NCI-H1105 treated with DMSO at 0.1 percent for 48 hours (cell line): ENCODE data around the gene DENND6B.
A peak's percentile ranks its signal among the peaks of the same experiment; 100 is the strongest.
"Not testable (repeated sequence)": the region's sequence is repeated elsewhere in the genome, so short reads cannot be mapped to it uniquely, and the experiment has no call there.

Experiments
- DNase-seq: peaks from one replicate; lab custom pipeline; 2025; lab: John Stamatoyannopoulos, UW

The DENND6B gene, protein sequence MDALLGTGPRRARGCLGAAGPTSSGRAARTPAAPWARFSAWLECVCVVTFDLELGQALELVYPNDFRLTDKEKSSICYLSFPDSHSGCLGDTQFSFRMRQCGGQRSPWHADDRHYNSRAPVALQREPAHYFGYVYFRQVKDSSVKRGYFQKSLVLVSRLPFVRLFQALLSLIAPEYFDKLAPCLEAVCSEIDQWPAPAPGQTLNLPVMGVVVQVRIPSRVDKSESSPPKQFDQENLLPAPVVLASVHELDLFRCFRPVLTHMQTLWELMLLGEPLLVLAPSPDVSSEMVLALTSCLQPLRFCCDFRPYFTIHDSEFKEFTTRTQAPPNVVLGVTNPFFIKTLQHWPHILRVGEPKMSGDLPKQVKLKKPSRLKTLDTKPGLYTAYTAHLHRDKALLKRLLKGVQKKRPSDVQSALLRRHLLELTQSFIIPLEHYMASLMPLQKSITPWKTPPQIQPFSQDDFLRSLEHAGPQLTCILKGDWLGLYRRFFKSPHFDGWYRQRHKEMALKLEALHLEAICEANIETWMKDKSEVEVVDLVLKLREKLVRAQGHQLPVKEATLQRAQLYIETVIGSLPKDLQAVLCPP

DNA sequence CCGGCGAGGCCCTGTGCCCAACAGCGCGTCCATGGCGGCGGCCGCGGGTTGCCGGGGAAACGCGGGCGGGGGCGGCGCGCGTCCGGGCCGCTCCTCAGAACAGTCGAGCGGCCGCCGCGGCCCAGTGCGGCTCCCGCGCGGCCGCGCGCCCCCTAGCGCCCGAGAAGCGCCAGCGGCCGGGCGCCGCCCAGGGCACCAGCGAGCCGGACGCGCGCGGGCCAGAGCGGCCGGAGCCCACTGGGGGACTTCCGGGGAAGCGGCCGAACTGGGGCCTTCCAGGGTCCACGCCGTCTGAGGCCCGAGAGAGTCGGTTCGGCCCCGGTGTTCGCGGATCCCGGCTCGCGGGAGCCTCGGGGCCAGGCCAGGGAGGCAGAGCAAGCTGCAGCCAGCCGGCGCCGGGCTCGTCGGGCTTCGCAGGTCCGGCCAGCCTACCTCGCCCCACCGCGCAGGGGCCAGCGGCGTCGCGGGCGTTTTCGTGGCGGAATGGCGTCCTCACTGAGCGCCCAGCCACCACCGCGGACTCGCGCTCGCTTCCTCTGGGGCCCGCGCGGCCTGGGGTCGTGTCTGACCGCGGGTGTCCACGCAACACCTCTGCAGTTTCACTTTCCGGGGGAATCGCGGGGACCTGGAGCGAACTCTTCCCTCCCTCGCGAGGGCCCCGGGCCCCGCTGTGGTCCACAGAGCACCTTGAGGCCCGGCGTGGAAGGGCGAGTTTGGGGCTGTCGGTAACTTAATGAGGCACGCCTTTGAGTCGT, at the start of gene DENND6B:
Gene DENND6B, minus strand, starts transcription at position 57 of the 755 bp plus-strand sequence. Its CDS starts 24 bp downstream, at position 33.
- DNase-seq = peak; percentile 71

DNA sequence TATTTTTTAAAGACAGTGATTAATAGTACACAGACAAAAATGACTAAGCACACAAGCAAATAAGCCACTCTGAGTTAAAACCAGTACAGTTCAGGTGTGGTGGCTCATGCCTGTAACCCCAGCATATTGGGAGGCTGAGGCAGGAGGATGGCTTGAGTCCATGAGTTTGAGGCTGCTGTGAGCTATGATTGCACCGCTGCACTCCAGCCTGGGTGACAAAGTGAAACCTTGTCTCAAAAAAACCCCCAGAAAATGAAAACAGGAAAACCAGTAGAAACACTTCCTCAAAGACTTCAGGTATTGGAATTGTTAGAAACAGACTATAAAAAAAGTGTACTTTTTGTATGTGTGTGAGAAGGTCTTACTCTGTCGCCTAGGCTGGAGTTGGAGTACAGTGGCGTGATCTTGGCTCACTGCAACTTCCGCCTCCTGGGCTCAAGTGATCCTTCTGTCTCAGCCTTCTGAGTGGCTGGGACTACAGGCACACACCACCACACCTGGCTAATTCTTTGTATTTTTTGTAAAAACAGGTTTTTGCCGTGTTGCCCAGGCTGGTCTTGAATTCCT, 49.4 kb upstream of the DENND6B start:
- DNase-seq = no peak

DNA sequence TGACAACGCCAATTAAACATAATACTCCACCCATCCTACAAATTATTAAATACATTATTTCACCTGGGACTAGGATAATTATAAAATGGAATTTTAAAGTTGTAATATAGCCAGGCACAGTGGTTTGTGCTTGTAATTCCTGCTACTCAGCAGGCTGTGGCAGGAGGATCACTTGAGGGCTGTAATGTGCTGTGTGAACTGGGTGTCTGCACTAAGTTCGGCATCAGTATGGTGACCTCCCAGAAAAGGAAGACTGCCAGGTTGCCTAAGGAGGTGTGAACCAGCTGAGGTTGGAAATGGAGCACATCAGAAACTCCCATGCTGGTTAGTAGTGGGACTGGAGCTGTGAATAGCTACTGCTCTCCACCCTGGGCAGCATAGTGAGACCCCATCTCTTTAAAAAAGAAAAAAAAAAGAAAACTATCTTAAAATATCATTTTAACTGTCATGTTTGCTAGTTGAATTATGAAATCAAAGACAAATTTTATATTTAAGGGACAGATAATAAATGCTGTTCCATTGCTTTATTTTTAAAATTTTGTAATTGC, 44.4 kb upstream of the DENND6B start:
- no peak for DNase-seq

DNA sequence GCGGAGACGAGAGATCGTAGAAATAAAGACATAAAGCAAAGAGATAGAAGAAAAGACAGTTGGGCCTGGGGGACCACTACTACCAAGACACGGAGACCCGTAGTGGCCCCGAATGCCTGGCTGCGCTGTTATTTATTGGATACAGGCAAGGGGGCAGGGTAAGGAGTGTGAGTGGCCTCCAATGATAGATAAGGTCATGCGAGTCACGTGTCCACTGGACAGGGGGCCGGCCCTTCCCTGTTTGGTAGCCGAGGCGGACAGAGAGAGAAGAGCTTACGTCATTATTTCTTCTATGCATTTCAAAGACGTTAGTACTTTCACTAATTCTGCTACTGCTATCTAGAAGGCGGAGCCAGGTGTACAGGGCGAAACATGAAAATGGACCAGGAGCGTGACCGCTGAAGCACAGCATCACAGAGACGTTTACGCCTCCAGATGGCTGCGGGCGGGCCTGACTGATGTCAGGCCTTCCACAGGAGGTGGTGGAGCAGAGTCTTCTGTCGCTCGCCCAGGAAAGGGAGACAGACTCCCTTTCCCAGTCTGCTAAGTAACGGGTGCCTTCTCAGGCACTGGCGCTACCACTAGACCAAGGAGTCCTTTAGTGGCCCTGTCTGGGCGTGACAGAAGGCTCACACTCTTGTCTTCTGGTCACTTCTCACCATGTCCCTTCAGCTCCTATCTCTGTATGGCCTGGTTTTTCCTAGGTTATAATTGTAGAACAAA, 41.1 kb upstream of the DENND6B start:
- no peak for DNase-seq

DNA sequence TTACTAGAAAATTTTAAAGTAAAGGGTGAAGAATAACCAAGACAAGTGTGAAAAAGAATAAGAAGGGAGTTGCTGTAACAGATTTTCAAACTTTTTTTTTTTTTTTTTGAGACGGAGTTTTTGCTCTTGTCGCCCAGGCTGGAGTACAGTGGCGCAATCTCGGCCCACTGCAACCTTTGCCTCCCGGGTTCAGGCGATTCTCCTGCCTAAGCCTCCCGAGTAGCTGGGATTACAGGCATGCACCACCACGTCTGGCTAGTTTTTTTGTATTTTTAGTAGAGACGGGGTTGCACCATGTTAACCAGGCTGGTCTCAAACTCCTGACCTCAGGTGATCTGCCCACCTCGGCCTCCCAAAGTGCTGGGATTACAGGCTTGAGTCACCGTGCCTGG, 37.0 kb upstream of the DENND6B start:
- not testable (repeated sequence) for DNase-seq

DNA sequence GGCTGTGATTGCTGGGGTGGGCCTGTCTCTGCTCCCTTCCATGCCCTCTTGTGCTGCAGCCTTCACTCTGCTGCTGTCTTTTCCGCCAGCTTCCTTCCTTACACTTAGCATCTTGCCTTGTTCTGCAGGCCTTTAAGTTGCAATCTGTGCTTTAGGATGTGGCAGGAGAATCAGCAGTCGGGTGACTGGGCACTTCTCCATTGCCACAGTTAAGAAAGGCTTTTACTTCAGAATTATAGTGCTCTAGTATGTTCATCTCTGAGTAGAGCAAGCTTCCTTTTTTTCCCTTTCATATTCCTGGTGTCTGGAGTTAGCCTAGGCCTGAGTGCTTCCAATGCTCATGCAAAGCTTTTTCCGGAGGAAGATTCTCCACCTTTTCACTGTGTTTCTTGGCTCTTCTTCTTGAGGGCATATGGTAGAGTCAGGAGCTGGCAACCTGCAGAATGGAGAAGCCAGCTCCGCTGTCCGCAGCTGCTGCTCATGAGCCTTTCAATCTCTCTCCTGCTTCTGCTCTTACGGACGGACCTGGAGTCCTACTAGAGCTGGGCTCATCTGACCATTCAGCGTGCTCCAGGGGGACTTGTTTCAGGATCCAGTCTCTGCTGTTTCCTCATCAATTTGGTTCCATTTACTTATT, 36.5 kb upstream of the DENND6B start:
- DNase-seq = no peak

DNA sequence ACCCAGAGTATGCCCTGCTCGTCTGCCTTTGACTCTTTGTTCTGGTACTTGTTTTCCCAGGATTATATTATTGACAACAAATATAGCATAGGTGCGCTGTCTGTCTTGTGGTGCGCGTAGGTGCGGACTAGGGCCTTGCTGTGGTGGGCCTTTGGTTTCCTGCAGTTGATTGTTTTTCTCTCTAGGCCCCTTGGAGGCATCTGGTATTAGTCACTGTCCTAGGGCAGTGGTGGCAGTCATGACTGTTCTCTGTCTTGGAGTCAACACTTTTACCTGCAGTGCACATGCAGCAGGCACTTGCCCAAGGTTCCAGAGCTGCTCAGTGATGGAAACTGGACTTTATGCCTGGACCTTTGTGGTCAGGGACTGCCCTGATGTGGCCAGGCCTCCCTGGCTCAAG, 34.9 kb upstream of the DENND6B start:
- DNase-seq = no peak

DNA sequence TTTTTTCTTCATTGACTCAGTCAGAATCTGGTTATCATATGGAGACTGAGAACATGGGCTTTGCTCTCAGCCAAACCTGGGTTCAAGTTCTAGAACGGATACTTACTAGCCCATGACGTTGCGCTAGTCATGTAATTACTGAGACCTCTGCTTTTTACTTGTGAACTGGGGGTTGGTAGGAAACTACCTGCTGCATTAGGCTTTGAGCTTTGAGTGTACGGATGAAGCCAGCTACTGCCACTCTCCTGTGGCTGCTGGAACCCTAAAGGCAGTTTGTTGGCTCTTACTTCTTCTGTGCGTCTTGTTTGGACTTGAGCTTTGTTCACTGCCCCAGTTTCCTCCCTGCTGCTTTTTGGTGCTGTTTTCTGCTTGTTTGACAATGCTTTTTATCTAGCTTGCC, 34.4 kb upstream of the DENND6B start:
- no peak for DNase-seq

DNA sequence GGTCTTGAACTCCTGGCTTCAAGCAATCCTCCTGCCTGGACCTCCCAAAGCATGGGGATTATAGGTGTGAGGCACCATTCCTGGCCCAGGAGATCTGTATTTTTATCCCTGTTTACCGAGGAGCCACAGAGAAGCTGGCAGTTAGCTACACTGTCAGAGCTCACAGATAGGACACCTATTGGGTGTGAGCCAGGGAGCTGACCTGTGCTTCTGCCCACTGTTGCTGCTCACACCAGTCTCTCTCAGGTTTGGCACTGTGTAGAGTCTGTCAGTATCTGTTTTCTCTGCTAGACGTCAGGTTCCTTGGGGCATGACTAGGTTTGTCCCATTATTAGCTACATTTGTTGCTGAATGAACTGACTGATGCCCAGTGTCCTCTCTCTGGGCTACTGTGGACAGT, 33.8 kb upstream of the DENND6B start:
- DNase-seq = no peak

DNA sequence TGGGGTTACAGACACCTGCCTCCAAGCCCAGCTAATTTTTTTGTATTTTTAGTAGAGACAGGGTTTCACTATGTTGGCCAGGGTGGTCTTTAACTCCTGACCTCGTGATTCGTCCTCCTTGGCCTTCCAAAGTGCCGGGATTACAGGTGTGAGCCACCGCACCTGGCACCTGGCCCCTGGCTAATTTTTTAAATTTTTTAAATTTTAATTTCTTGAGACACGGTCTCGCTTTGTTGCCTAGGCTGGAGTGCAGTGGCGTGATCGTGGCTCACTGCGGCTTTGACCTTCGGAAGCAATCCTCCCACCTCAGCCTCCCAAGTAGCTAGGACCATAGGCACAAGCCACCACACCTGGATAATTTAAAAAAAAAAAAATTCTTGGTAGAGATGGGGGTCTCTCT, 30.9 kb upstream of the DENND6B start:
- no peak for DNase-seq

DNA sequence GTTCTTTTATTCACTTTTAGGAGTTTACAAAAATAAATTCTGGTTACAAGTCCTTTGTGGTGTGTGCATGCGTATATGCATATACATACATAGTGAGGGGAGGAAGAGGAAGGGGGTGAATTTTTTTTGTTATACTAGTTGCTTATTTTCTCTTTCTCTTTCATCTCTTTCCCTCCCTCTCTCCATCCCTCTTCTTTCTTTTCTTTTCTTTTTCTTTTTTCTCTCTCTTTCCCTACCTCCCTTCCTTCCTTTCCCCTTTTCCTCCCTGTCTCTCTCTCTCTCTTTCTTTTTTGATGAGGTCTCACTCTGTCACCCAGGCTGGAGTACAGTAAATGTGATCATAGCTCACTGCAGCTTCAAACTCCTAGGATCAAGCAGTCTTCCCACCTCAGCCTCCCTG, 30.4 kb upstream of the DENND6B start:
- DNase-seq = no peak

DNA sequence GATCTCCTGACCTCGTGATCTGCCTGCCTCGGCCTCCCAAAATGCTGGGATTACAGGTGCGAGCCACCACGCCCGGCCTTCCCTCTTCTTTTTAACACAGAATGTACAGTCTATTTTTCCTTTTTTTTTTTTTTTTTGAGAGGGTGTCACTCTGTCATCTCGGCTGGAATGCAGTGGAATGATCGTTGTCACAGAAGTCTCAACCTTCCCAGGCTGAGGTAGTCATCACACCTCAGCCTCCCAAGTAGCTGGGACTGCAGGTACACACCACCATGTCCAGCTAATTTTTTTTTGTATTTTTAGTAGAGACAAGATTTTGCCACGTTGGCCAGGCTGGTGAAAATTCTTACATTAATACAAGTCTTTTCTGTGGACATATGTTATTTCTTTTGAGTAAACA, 29.4 kb upstream of the DENND6B start:
- no peak for DNase-seq

DNA sequence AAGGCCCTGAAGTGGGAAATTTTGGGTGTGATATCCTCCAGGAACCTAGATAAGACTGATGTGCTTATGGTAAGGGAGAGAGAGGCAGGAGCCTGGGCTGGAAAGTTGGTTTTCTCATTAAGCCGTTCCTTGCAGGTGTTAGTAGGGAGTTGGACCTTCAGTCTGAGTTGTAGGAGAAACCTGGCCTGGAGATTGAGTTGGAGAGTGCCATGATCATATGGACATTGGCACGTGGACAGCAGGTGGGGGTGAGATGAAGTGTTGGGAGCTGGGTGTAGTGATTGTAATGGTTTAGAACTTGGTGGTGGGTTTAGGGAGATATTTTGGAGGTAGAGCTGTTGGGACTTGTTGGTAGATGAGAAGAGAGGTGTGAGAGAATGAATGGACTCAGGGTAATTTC, 21.2 kb upstream of the DENND6B start:
- no peak for DNase-seq

DNA sequence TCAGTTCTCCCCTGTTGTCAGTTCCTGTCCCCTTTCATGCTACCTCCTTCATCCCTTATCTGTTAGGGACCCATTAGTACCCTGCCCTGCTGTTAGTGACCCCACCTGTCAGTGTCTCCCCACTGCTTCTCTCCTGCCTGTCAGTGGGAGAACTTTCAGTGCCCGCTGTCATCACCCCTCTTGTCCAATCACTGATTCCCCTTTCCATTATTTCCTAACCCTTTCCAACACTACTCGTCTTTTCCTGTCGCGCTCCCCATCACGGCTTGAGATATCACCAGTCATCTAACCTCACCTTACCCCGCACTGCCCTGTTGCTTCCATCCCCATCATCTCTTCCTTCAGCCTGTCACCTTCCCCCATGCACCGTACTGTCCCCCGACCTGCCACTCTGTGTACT, 20.3 kb upstream of the DENND6B start:
- DNase-seq = no peak

DNA sequence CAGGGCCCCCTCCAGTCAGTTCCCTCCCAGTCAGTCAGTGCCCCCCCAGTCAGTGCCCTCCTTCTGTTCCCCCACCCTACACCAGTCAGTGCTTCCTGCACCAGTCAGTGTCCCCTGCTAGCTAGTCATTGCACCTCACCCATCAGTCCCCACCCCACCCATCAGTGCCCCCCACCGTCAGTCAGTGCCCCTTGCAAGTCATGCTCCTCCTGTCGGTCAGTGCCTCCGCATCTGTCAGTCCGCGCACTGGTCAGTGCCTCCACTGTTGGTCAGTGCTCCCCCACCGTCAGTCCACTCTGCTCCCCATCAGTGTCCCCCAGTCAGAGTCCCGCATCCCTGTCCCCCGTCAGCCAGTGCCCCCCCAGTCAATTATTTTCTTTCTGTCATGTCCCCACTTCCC, 19.7 kb upstream of the DENND6B start:
- DNase-seq = no peak

DNA sequence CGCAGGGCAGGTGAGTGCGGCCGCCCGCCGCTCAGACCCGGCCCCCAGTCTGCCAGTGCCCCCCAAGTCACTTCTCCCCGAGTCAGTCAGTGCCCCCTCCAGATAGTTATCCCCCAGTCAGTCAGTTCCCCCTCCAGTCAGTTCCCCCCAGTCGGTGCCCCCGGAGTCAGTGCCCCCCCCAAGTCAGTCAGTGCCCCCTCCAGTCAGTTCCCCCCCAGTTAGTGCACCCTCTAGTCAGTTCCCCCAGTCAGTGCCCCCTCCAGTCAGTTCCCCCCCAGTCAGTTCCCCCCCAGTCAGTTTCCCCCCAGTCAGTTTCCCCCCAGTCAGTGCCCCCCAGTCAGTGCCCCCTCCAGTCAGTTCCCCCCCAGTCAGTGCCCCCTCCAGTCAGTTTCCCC, 16.7 kb upstream of the DENND6B start:
- no peak for DNase-seq

DNA sequence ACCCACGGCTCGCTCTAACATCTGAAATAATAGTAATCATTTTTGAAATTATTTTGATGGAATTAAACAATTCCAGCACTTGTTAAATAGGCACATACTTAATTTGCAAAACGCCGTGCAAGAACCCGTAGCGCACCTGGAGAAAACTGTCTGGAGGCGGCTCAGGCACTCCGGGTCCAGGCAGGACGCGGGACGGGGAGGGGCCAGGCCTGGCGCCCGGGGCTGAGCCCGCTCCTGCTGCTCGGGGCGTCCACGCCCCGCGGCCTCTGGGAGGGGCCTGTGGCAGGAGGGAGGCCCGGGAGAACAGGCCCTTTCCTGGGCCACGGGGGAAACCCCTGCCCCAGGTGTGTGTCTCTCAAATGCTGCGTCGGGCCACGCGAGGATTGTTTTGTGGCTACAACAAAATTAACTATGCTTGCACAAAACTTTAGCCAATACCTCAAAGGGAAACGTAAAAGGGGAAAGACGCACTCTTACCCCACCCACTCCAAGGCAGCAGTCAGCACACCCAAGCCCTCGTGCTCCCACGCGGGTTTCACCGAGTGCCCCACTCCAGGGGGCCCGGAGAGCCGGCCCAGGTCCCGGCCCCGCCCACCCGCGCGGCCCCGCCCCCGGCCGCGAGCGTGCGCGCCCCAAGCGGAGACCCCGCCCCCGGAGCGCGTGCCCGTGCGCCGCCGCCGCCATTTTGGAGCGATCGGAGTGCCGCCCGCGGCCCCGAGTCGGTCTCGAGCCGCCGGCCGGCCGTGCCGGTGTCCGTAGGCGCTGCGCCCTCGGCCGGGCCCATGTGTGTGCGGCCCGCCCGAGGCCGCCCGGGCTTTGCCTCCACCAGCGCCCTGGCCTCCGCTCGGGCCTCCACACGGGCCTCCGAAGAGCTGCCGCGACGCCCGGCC, 16.1 kb upstream of the DENND6B start, which contains the start of gene PPP6R2:
Gene PPP6R2, plus strand, starts transcription at position 677 of the 890 bp plus-strand sequence. CDS start 50,582 bp downstream, outside the sequence.
- DNase-seq = peak; percentile 22

DNA sequence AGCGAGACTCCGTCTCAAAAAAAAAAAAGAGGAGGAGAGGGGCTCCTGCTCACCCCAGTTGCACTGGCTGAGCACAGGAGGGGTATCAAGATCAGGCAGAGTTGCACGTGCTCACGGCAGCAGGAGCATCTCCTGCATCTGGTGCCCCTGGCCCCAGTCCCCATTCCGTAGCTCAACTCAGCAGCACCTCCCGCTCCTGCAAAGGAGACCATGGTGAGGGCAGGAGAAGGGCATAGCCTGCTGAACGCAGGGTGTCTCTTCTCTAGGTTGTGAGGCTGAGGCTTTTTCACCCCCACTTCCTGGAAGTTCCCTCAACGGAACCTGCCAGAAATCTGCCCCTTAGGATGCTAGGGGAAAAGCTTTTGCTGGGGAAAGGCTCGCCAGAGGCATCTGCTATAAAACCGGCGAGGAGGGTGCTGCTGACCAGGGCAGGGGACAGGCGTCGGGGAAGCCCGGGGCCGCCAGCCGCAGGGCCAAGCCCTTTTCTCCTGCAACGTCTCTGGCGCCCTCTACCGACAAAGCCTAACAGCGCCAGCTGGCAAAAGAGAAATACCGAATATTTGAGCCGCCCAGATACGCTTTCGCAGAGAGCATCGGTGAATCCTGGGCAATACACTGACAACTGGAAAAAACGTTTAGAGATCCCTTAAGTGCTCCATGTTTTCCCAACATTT, 15.3 kb upstream of the DENND6B start:
- peak; percentile 78 for DNase-seq
